ENCODE data around the gene DYNLT2.

DNA sequence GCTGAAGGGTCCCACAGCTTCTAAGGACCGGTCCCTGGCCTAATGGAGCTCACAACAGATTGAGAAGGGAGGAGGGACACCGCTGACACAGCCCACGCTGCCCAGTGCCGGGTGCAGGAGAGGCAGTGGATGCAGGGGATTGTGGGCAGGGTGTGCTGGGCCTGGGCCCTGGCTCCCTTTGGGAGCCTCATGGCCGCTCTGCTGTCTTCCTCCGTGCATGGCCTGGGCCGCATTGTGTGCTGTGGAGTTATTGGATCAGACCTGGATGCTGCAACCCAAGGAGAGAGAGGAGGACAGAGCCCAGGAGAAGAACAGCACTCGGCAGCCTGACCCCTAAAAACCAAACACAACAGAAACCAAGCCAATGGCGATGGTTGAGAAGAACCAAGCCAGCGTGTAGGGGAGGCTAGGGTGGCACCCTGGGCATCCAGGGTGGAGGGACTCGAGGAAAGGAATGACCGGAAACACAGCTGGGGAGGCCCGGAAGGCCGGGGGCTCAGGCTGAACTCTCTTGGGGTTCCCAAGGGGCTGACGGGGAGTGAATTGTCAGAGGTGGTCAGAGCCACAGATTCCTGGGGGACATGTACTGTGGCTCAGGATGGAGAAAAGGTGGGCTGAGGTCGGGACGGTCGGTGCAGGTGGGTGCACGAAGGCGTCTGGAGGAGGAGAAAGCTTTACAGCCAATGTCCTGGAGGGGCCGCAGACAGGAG is 41.1 kb upstream of the DYNLT2 start:
- TF ChIP-seq, protein P1, sequence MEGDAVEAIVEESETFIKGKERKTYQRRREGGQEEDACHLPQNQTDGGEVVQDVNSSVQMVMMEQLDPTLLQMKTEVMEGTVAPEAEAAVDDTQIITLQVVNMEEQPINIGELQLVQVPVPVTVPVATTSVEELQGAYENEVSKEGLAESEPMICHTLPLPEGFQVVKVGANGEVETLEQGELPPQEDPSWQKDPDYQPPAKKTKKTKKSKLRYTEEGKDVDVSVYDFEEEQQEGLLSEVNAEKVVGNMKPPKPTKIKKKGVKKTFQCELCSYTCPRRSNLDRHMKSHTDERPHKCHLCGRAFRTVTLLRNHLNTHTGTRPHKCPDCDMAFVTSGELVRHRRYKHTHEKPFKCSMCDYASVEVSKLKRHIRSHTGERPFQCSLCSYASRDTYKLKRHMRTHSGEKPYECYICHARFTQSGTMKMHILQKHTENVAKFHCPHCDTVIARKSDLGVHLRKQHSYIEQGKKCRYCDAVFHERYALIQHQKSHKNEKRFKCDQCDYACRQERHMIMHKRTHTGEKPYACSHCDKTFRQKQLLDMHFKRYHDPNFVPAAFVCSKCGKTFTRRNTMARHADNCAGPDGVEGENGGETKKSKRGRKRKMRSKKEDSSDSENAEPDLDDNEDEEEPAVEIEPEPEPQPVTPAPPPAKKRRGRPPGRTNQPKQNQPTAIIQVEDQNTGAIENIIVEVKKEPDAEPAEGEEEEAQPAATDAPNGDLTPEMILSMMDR (IDR thresholded peaks at IDR 0.05): no peak
- TF ChIP-seq POLR2AphosphoS5 (IDR thresholded peaks at IDR 0.05): no peak
